Osteoblast (primary cell): ENCODE data around the gene UBE2R2. TPM values are rescaled to one million over a fixed set of nuclear protein-coding genes. Genes with fewer than 3 reads are reported as not detected.
A peak's percentile ranks its signal among the peaks of the same experiment; 100 is the strongest.
"Not testable (repeated sequence)": the region's sequence is repeated elsewhere in the genome, so short reads cannot be mapped to it uniquely, and the experiment has no call there.

Experiments
- DNase-seq: peaks from one replicate; pipeline ENCODE4 v3.0.0; 2011; ENCODE audit warnings: low spot score, mixed read lengths; ENCODE audit not compliant: insufficient read length; ENCODE audit errors: missing footprints
- H2AFZ ChIP-seq: 2 replicates; pipeline ENCODE4 v1.6.0; 2011; ENCODE audit warnings: mild to moderate bottlenecking, low read length
- H3K27ac ChIP-seq: 2 replicates; pipeline ENCODE4 v1.5.1; 2011; ENCODE audit warnings: mild to moderate bottlenecking, low read depth, low read length, moderate library complexity
- H3K27me3 ChIP-seq: 2 replicates; pipeline ENCODE4 v1.6.0; 2012; ENCODE audit warnings: mild to moderate bottlenecking, control low read depth, inconsistent platforms, low read length, moderate library complexity; ENCODE audit not compliant: insufficient read depth
- H3K36me3 ChIP-seq: 2 replicates; pipeline ENCODE4 v1.5.1; 2011; ENCODE audit warnings: mild to moderate bottlenecking, low read length, control low read depth, moderate library complexity; ENCODE audit not compliant: insufficient read depth
- H3K4me1 ChIP-seq: 2 replicates; pipeline ENCODE4 v1.5.1; 2011; ENCODE audit warnings: mild to moderate bottlenecking, low read length, control low read depth, moderate library complexity; ENCODE audit not compliant: insufficient read depth
- H3K4me2 ChIP-seq: 2 replicates; pipeline ENCODE4 v1.6.0; 2011; ENCODE audit warnings: mild to moderate bottlenecking, low read length; ENCODE audit not compliant: insufficient read depth
- H3K4me3 ChIP-seq: fragments of 200-600 bp; sonication (generic); 3 replicates; pipeline ENCODE4 v1.5.1; 2012; ENCODE audit warnings: mild to moderate bottlenecking, low read length, inconsistent platforms; ENCODE audit not compliant: insufficient read depth
- H3K79me2 ChIP-seq: 2 replicates; pipeline ENCODE4 v1.6.0; 2012; ENCODE audit warnings: mild to moderate bottlenecking, low read length, control low read depth, inconsistent platforms; ENCODE audit not compliant: insufficient read depth
- H3K9me3 ChIP-seq: 2 replicates; pipeline ENCODE4 v1.5.1; 2011; ENCODE audit warnings: low read depth, low read length, control low read depth
- H4K20me1 ChIP-seq: 2 replicates; pipeline ENCODE4 v1.6.0; 2012; ENCODE audit warnings: mild to moderate bottlenecking, low read length, control low read depth; ENCODE audit not compliant: insufficient read depth
- total RNA-seq: library from RNA; depleted of rRNA; stranded (reverse); fragments of >200 nt; gene quantifications from 2 replicates; pipeline ENCODE4 v1.2.3, GENCODE V29; 2012
- TF ChIP-seq, protein P1 (sequence below): IDR thresholded peaks from 2 replicates; pipeline ENCODE4 v1.5.1; 2011; ENCODE audit warnings: mild to moderate bottlenecking, low read depth, low read length, moderate library complexity; ENCODE audit errors: extremely low read depth

Gene UBE2R2
- total RNA-seq, 1 donor, result 21.4 TPM

- H3K4me3 ChIP-seq, result no peak overlapping the region
- no peaks in the 10 kb centered on the region for H3K27me3 ChIP-seq
- DNase-seq, result no peak
- peaks cover 55% of the 10 kb centered on the region for H4K20me1 ChIP-seq
- H3K79me2 ChIP-seq, result peaks cover 93% of the 10 kb centered on the region
- no peak overlapping the region for H2AFZ ChIP-seq
- no peaks in the 10 kb centered on the region for H3K36me3 ChIP-seq
- TF ChIP-seq, protein P1, sequence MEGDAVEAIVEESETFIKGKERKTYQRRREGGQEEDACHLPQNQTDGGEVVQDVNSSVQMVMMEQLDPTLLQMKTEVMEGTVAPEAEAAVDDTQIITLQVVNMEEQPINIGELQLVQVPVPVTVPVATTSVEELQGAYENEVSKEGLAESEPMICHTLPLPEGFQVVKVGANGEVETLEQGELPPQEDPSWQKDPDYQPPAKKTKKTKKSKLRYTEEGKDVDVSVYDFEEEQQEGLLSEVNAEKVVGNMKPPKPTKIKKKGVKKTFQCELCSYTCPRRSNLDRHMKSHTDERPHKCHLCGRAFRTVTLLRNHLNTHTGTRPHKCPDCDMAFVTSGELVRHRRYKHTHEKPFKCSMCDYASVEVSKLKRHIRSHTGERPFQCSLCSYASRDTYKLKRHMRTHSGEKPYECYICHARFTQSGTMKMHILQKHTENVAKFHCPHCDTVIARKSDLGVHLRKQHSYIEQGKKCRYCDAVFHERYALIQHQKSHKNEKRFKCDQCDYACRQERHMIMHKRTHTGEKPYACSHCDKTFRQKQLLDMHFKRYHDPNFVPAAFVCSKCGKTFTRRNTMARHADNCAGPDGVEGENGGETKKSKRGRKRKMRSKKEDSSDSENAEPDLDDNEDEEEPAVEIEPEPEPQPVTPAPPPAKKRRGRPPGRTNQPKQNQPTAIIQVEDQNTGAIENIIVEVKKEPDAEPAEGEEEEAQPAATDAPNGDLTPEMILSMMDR, result no peak
- no peak overlapping the region for H3K4me2 ChIP-seq
- H3K27ac ChIP-seq, result peak overlapping the region; percentile 69
- peaks cover 38% of the 10 kb centered on the region for H3K4me1 ChIP-seq
- H3K9me3 ChIP-seq, result no peaks in the 10 kb centered on the region
Measured at GRCh38 chr9:33837138-33837537, 20.2 kb downstream of the UBE2R2 start.

GRCh38 chr9:33840381-33840780, 23.4 kb downstream of the UBE2R2 start:
- Histone ChIP-seq H3K9me3 (no peaks in the 10 kb centered on the region), H3K79me2 (peaks cover 94% of the 10 kb centered on the region), H3K36me3 (no peaks in the 10 kb centered on the region), H3K4me2 (no peak overlapping the region), H3K27ac (peak overlapping the region; percentile 36), H3K27me3 (no peaks in the 10 kb centered on the region), H4K20me1 (peaks cover 63% of the 10 kb centered on the region), H3K4me3 (no peak overlapping the region), H3K4me1 (peaks cover 27% of the 10 kb centered on the region), H2AFZ (no peak overlapping the region)
- DNase-seq, result no peak
- TF ChIP-seq, protein P1, result no peak

GRCh38 chr9:33843312-33843961, 26.5 kb downstream of the UBE2R2 start:
- H3K79me2 ChIP-seq, result peaks cover 98% of the 10 kb centered on the region
- no peak overlapping the region for H3K4me3 ChIP-seq
- H3K4me1 ChIP-seq, result peaks cover 10% of the 10 kb centered on the region
- no peaks in the 10 kb centered on the region for H3K27me3 ChIP-seq
- no peaks in the 10 kb centered on the region for H3K9me3 ChIP-seq
- TF ChIP-seq, protein P1, result no peak
- no peaks in the 10 kb centered on the region for H3K36me3 ChIP-seq
- no peak overlapping the region for H3K4me2 ChIP-seq
- no peak for DNase-seq
- no peak overlapping the region for H2AFZ ChIP-seq
- H4K20me1 ChIP-seq, result peaks cover 67% of the 10 kb centered on the region
- no peak overlapping the region for H3K27ac ChIP-seq

- Histone ChIP-seq H3K9me3 (no peaks in the 10 kb centered on the region), H2AFZ (no peak overlapping the region), H3K36me3 (no peaks in the 10 kb centered on the region), H4K20me1 (peaks cover 66% of the 10 kb centered on the region), H3K27me3 (no peaks in the 10 kb centered on the region), H3K79me2 (peaks cover 96% of the 10 kb centered on the region), H3K27ac (no peak overlapping the region), H3K4me3 (no peak overlapping the region), H3K4me2 (no peak overlapping the region), H3K4me1 (peaks cover 11% of the 10 kb centered on the region)
- DNase-seq, result peak; percentile 30
- TF ChIP-seq, protein P1, result no peak
Measured at GRCh38 chr9:33846231-33846630, 29.3 kb downstream of the UBE2R2 start.

- not testable (repeated sequence) for H3K4me3 ChIP-seq, H3K9me3 ChIP-seq, H3K27ac ChIP-seq, H2AFZ ChIP-seq, H3K4me2 ChIP-seq, DNase-seq, H3K27me3 ChIP-seq, H3K36me3 ChIP-seq
- Histone ChIP-seq H4K20me1 (peaks cover 67% of the 10 kb centered on the region), H3K4me1 (peaks cover 15% of the 10 kb centered on the region), H3K79me2 (peaks cover 96% of the 10 kb centered on the region)
Measured at GRCh38 chr9:33847894-33848205, 30.9 kb downstream of the UBE2R2 start.
